Vagina (tissue), 2 donors: ENCODE data around the gene BNIP1.

ENCODE experiments used
- CTCF ChIP-seq, 3 experiments: fragments of 450-650 bp in 2 of 3; fragments of 200-600 bp in 1 of 3; sonication (generic) in 1 of 3; IDR thresholded peaks; one replicate each; pipeline ENCODE4 v1.5.1; 2017 to 2019; ENCODE audit warnings: antibody characterized with exemption in 3 of 3, mild to moderate bottlenecking in 2 of 3, moderate library complexity in 2 of 3
- POLR2A ChIP-seq, 2 donors: fragments of 450-650 bp; IDR thresholded peaks; one replicate each; pipeline ENCODE4 v1.6.1; 2017; ENCODE audit warnings: antibody characterized with exemption in 2 of 2, mild to moderate bottlenecking in 2 of 2, moderate library complexity in 2 of 2

DNA sequence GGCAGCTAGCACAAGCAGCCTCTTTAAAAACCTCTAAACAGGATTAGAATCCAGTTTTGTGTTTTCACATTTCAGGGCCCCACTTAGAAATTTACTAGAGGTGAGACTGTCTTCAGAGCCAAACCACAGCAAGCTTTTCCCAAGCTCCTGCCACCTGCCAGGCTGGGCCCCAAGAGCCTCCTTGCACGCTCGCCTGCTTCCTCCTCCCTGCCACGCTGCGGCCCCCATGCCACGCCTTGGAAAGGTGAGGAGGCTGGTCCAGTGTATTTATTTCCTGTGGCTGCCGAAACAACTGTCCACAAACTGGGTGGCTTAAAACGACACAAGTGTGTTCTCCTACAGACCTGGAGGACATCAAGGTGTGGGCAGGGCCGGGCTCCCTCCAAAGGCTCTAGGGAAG, 47.2 kb downstream of the BNIP1 start:
- TF ChIP-seq CTCF (IDR thresholded peaks at IDR 0.05) (no peak), POLR2A (IDR thresholded peaks at IDR 0.05) (no peak)
